Smooth muscle cell (in vitro differentiated cells): Measurements from ENCODE around the gene RIN1. TPM values are rescaled to one million over a fixed set of nuclear protein-coding genes. Genes with fewer than 3 reads are reported as not detected.

ENCODE experiments used
- DNase-seq: peaks from one replicate; lab custom pipeline; 2025; ENCODE audit not compliant: unreplicated experiment; lab: John Stamatoyannopoulos, UW
- H2AFZ ChIP-seq: fragments of 200-600 bp; sonication (generic); 2 replicates; pipeline ENCODE4 v1.6.0; 2016; ENCODE audit warnings: antibody characterized with exemption, low read depth, mild to moderate bottlenecking
- H3F3A ChIP-seq: fragments of 200-600 bp; sonication (generic); 2 replicates; pipeline ENCODE4 v1.6.0; 2017; ENCODE audit warnings: antibody characterized with exemption, low read depth
- H3K27ac ChIP-seq: fragments of 200-600 bp; sonication (generic); 2 replicates; pipeline ENCODE4 v1.5.1; 2016; ENCODE audit warnings: low read depth, mild to moderate bottlenecking
- H3K27me3 ChIP-seq: fragments of 200-600 bp; sonication (generic); 2 replicates; pipeline ENCODE4 v1.6.1; 2016; ENCODE audit warnings: low read depth, mild to moderate bottlenecking
- H3K36me3 ChIP-seq: fragments of 200-600 bp; sonication (generic); 2 replicates; pipeline ENCODE4 v1.5.1; 2016; ENCODE audit warnings: low read depth
- H3K4me1 ChIP-seq: fragments of 200-600 bp; sonication (generic); 2 replicates; pipeline ENCODE4 v1.5.1; 2016; ENCODE audit warnings: low read depth
- H3K4me2 ChIP-seq: fragments of 200-600 bp; sonication (generic); 2 replicates; pipeline ENCODE4 v1.6.0; 2016; ENCODE audit warnings: mild to moderate bottlenecking
- H3K4me3 ChIP-seq: fragments of 200-600 bp; sonication (generic); 2 replicates; pipeline ENCODE4 v1.5.1; 2016; ENCODE audit warnings: mild to moderate bottlenecking
- H3K79me2 ChIP-seq: fragments of 200-600 bp; sonication (generic); 2 replicates; pipeline ENCODE4 v1.6.0; 2016; ENCODE audit warnings: low read depth, mild to moderate bottlenecking
- H3K9ac ChIP-seq: fragments of 200-600 bp; sonication (generic); 2 replicates; pipeline ENCODE4 v1.6.0; 2016; ENCODE audit warnings: low read depth
- H3K9me3 ChIP-seq: fragments of 200-600 bp; sonication (generic); replicated peaks from 2 replicates; pipeline ENCODE4 v1.5.1; 2016; ENCODE audit warnings: low read depth
- H4K20me1 ChIP-seq: fragments of 200-600 bp; sonication (generic); 2 replicates; pipeline ENCODE4 v1.6.0; 2016; ENCODE audit warnings: low read depth
- CTCF ChIP-seq: fragments of 200-600 bp; sonication (generic); IDR thresholded peaks from 2 replicates; pipeline ENCODE4 v1.5.1; 2017; ENCODE audit warnings: borderline replicate concordance, mild to moderate bottlenecking, antibody characterized with exemption; ENCODE audit not compliant: insufficient read depth, poor library complexity, severe bottlenecking
- WGBS: methylation state at CpG from one replicate; pipeline ENCODE4 v1.1.7; 2016; ENCODE audit warnings: low lambda C conversion rate; 5-methylcytosine and 5-hydroxymethylcytosine counted together
- polyA plus RNA-seq: library from polyadenylated mRNA; unstranded; fragments of >200 nt; fragmentation: Nextera tagmentation; extraction: Ambion mirVana; gene quantifications from 2 replicates; pipeline ENCODE4 v1.2.1, GENCODE V29; 2016
- total RNA-seq: library from RNA; depleted of rRNA; stranded (reverse); fragments of >200 nt; gene quantifications from 2 replicates; pipeline ENCODE4 v1.2.3, GENCODE V29; 2014

RIN1 gene
- total and polyA plus RNA-seq, 2 experiments from 2014 or later, result 15.3 to 18.0 TPM

- Histone ChIP-seq H3F3A (peaks cover 16% of the 10 kb centered on the region), H3K4me1 (peaks cover 16% of the 10 kb centered on the region), H3K79me2 (peaks cover 11% of the 10 kb centered on the region), H3K4me2 (peak overlapping the region; percentile 89), H3K27ac (peak overlapping the region; percentile 98), H3K27me3 (no peaks in the 10 kb centered on the region), H4K20me1 (peaks cover 4% of the 10 kb centered on the region), H3K4me3 (no peak overlapping the region), H3K9ac (peak overlapping the region; percentile 95), H2AFZ (no peak overlapping the region), H3K36me3 (no peaks in the 10 kb centered on the region), H3K9me3 (no peaks in the 10 kb centered on the region)
- no peak for TF ChIP-seq CTCF
- DNase-seq, result no peak
- WGBS, result 61% methylated on average over 18 of the region's 18 CpGs
Measured at GRCh38 chr11:66337103-66337899, 1.1 kb upstream of the RIN1 start.

- Histone ChIP-seq H3K9me3 (no peaks in the 10 kb centered on the region), H3K27me3 (no peaks in the 10 kb centered on the region), H3F3A (peaks cover 16% of the 10 kb centered on the region), H3K4me1 (peaks cover 16% of the 10 kb centered on the region), H3K79me2 (peaks cover 9% of the 10 kb centered on the region), H3K9ac (peak overlapping the region; percentile 95), H3K36me3 (no peaks in the 10 kb centered on the region), H2AFZ (no peak overlapping the region), H4K20me1 (peaks cover 4% of the 10 kb centered on the region), H3K4me3 (peak overlapping the region; percentile 64), H3K27ac (peak overlapping the region; percentile 98), H3K4me2 (peak overlapping the region; percentile 89)
- TF ChIP-seq CTCF, result no peak
- no peak for DNase-seq
- 18% methylated on average over 35 of the region's 35 CpGs for WGBS
Measured at GRCh38 chr11:66335531-66336233, 552 bp downstream of the RIN1 start.

- peaks cover 16% of the 10 kb centered on the region for H3K4me1 ChIP-seq
- peaks cover 9% of the 10 kb centered on the region for H3K79me2 ChIP-seq
- no peak overlapping the region for H2AFZ ChIP-seq
- H3K36me3 ChIP-seq, result no peaks in the 10 kb centered on the region
- no peak overlapping the region for H3K9ac ChIP-seq
- peaks cover 4% of the 10 kb centered on the region for H4K20me1 ChIP-seq
- peaks cover 16% of the 10 kb centered on the region for H3F3A ChIP-seq
- H3K27ac ChIP-seq, result peak overlapping the region; percentile 98
- WGBS, result 91% methylated on average over 42 of the region's 42 CpGs
- H3K4me3 ChIP-seq, result peak overlapping the region; percentile 64
- H3K27me3 ChIP-seq, result no peaks in the 10 kb centered on the region
- DNase-seq, result no peak
- no peak for TF ChIP-seq CTCF
- H3K4me2 ChIP-seq, result peak overlapping the region; percentile 89
- H3K9me3 ChIP-seq, result no peaks in the 10 kb centered on the region
Measured at GRCh38 chr11:66334605-66335442, 1.4 kb downstream of the RIN1 start.
